GM19025 (cell line): Measurements from ENCODE around the gene SV2C.
"Not testable (repeated sequence)": the region's sequence is repeated elsewhere in the genome, so short reads cannot be mapped to it uniquely, and the experiment has no call there.

ENCODE experiments used
- ATAC-seq: cut with Tn5 transposase; IDR thresholded peaks from one replicate; pipeline ENCODE4 v1.9.1; 2021; ENCODE audit warnings: mild to moderate bottlenecking, low read depth, moderate library complexity; ENCODE audit not compliant: unreplicated experiment

The SV2C gene

GRCh38 chr5:76240336-76240735 is 157.2 kb downstream of the SV2C start:
- no peak for ATAC-seq

DNA sequence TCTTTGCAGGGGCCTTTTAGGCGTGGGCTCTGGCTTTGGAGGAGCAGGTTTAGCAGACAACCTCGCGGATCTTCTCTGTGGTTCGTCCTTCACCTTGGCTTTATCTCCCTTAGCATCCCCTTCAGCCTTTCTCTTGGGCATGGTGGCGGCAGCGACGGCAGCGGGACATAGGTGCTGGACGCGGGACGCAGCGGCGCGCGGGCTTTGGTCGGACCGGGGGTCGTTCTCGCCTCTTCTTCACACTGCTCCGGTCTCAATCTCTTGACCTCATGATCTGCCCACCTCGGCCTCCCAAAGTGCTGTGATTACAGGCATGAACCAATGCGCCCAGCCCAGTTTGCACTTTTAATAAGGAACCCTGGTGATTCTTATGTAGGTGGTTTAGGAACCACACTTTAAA is 159.0 kb downstream of the SV2C start:
- not testable (repeated sequence) for ATAC-seq

DNA sequence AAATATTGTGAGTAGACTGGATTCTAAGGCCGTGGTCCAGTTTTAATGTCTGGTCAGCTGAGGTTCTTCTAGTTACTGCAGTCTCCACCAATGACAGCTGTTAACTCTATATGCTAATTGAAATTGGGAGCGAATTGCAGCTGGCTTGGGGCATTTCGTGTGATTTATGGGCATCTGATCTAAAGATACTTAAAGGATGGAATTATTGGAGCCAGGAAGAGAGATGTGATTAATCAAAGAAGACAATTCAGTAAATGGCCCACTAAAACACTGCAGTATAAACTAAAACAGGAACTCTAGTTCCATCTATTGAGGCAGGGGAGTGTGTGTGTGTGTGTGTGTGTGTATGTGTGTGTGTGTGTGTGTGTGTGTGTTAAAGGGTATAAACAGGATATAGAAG is 162.4 kb downstream of the SV2C start:
- ATAC-seq: no peak

GRCh38 chr5:76249621-76250020 is 166.4 kb downstream of the SV2C start:
- ATAC-seq: no peak

- ATAC-seq: no peak
Measured at GRCh38 chr5:76250463-76250862, 167.3 kb downstream of the SV2C start.

GRCh38 chr5:76251656-76252055 is 168.5 kb downstream of the SV2C start:
- ATAC-seq: no peak

GRCh38 chr5:76252437-76252836 is 169.3 kb downstream of the SV2C start:
- ATAC-seq: no peak

DNA sequence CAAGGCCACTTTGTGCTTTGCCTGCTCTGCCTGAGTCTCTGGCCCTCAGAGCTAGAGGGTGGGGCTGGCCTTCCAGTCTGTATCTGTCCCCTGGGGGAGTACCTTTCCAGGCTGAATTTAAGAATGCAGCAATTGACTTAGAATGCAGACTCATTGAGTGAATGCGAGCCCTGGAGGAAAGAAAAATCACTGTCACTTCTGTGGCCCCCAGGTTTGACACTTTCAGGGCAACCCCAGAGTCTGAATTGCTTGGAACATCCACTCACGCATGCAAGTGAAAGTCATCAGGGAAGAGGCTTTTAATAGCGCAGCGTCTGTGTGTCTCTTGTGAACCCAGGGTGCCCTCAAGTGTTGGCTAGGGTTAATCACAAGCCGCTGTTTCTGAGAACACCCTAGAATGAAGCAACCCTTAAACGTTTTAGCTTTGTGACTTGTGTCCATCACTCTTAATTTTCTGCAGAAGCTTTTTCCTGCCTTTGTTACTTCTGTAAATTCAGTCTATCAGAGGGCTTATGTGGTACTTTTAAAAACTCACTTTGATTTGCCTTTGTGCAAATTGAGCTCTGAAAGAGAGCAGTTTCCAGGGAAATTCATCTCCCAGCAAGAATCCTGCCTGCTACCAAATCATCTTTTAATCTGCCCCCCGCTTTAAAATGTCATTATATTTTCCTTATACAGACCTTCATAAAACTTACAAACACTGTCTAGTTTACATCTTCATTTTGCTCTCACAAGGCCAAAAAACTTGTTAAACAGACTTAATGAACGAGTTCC is 173.1 kb downstream of the SV2C start:
- peak; percentile 63 for ATAC-seq

GRCh38 chr5:76257225-76257833 is 174.1 kb downstream of the SV2C start:
- ATAC-seq: no peak

GRCh38 chr5:76257897-76258296 is 174.7 kb downstream of the SV2C start:
- no peak for ATAC-seq

GRCh38 chr5:76264681-76265080 is 181.5 kb downstream of the SV2C start:
- no peak for ATAC-seq

- no peak for ATAC-seq
Measured at GRCh38 chr5:76269259-76269931, 186.2 kb downstream of the SV2C start.

GRCh38 chr5:76269932-76270610 is 186.9 kb downstream of the SV2C start:
- ATAC-seq: no peak

DNA sequence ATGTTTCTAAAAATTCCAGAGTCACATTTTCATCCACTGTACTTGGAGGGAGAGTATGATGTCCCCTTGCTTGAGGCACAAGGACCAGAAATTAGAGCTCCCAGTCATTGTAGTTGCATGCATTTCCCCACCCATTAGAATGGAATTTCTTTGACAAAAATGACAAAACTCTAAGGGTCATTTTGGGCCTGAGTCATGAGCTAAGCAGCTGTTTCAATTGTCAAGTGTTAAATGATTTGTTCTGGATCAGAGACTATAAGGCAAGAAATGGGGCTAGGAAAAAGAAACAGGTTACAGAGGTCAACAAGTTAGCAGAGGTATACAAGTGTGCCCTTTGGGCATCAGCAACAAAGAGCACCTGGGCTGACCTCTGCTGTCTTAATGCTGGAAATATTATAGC is 188.7 kb downstream of the SV2C start:
- no peak for ATAC-seq

GRCh38 chr5:76273206-76273885 is 190.2 kb downstream of the SV2C start:
- ATAC-seq: no peak

DNA sequence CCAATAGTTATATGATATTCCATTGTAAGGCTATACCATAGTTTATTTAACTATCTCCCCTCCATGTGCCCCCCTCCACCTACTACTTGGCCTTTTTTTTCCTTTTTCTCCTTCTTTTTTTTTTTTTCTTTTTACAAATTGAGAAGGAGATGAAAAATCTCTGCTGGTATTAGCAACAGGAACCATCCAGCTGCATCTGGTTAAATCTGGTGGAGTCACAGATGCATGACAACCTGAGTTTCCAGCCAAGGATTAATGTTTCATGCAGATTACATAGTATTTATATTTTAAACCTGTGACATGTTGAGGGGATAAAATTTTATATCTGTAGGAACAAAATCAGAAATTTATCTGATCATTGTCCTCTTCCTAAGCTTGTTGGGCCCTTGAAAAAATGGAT is 191.4 kb downstream of the SV2C start:
- ATAC-seq: no peak

DNA sequence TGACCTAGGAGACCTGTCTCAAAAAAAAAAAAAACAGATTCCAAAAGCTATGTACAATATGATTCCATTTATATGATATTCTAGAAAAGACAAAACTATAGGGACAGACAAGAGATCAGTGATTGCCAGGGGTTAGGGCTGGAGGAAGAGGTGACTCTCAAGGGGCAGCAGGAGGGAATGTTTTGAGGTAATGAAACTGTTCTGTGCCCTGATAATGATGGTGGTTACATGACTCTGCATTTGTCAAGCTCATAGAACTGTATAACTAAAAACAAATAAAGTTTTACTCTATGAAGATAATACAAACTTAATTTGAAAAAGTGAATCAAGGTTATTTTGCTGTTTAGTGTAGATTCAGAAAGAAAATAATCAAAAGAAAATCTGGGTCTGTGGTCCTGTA is 194.6 kb downstream of the SV2C start:
- ATAC-seq: no peak

GRCh38 chr5:76278261-76278789 is 195.1 kb downstream of the SV2C start:
- no peak for ATAC-seq

DNA sequence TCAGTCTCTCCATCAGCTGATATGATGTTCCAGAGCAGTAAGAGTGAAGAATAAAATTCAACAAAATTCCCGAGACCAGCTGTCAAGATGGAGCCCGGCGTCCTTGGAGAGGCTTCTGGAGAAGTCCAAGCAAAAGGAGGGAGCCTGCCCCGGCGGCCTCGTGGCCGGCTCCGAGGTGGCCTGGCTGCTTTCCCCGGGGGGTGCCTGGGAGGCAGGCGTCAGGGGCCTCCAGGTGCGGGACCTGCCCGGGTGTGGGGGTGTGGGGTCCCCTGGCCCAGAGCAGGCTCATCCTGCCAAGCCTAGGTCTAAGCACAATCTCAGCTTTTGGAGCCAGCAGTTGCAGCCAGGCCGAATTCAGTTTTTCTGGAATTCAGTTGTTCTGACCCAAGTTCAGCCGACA is 197.3 kb downstream of the SV2C start:
- ATAC-seq: no peak

DNA sequence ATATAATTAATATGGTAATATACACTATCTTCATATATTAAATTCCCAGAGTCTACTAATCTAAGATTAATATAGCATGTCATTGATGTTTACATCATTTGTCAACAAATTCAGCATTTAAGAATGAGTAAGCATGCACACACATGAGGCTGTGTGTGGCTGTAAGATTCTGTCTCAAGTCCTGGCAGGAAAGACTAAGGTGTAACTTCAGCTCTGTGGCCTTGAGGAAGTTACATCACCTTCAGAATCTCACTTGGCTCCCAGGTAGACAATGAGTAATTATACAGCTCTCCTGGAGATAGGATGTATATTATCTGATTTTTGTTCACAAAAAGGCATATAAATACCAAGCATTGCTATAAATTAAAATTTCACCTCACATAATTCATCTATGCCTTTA is 200.5 kb downstream of the SV2C start:
- ATAC-seq: no peak
